Panc1 (cell line): ENCODE data around the gene SSTR1. TPM values are rescaled to one million over a fixed set of nuclear protein-coding genes. Genes with fewer than 3 reads are reported as not detected.

Experiments
- ATAC-seq: fragments of 200-7000 bp; cut with Tn5 transposase; 2 replicates; pipeline ENCODE4 v1.9.1; 2020; ENCODE audit warnings: mild to moderate bottlenecking, moderate library complexity
- BruUV-seq: library from RNA; stranded (reverse); fragments of 400-500 nt; replicated peaks from 2 replicates; lab custom pipeline; 2021; lab: Mats Ljungman, UMichigan
- CTCF ChIA-PET: fragments of 300-600 bp; sonication (Branson Sonifier 250); formaldehyde crosslinking; loops from one replicate; lab custom pipeline; 2022; ENCODE audit warnings: antibody characterized with exemption; lab: Charles Lee
- POLR2A ChIA-PET: fragments of 300-600 bp; sonication (Branson Sonifier 250); formaldehyde crosslinking; loops from one replicate; lab custom pipeline; 2022; ENCODE audit warnings: antibody characterized with exemption; lab: Charles Lee
- DNase-seq: peaks from one replicate; pipeline ENCODE4 v3.0.0-alpha.2; 2010; ENCODE audit warnings: low read depth, low spot score
- H3K27ac ChIP-seq: 2 replicates; pipeline ENCODE4 v1.5.1; 2011; ENCODE audit warnings: mild to moderate bottlenecking, low read length, inconsistent platforms
- H3K27me3 ChIP-seq: fragments of 200-500 bp; sonication (Bioruptor generic); 2 replicates; pipeline ENCODE4 v1.6.0; 2014; ENCODE audit warnings: low read length, inconsistent platforms; ENCODE audit not compliant: control insufficient read depth, insufficient read depth
- H3K36me3 ChIP-seq: fragments of 200-500 bp; sonication (Bioruptor generic); 2 replicates; pipeline ENCODE4 v1.5.1; 2014; ENCODE audit warnings: inconsistent platforms, mild to moderate bottlenecking, low read length, moderate library complexity; ENCODE audit not compliant: control insufficient read depth, insufficient read depth
- H3K4me1 ChIP-seq: 2 replicates; pipeline ENCODE4 v1.5.1; 2011; ENCODE audit warnings: inconsistent platforms, mild to moderate bottlenecking, low read length, moderate library complexity; ENCODE audit not compliant: control insufficient read depth, insufficient read depth
- H3K4me3 ChIP-seq, 2 experiments: 2 replicates each; pipeline ENCODE4 v1.5.1; 2011 to 2012; ENCODE audit warnings: low read depth in 2 of 2, low read length in 2 of 2, mild to moderate bottlenecking in 2 of 2, inconsistent platforms in 1 of 2, moderate library complexity in 1 of 2
- H3K9me3 ChIP-seq: fragments of 200-500 bp; sonication (Bioruptor generic); 2 replicates; pipeline ENCODE4 v1.5.1; 2014; ENCODE audit warnings: low read depth, mild to moderate bottlenecking, inconsistent platforms, low read length, moderate library complexity; ENCODE audit not compliant: control insufficient read depth, insufficient read depth
- CTCF ChIP-seq: fragments of 450-650 bp; IDR thresholded peaks from 2 replicates; pipeline ENCODE4 v1.5.1; 2017; ENCODE audit warnings: mild to moderate bottlenecking
- POLR2AphosphoS5 ChIP-seq: IDR thresholded peaks from 2 replicates; pipeline ENCODE4 v1.6.1; 2012; ENCODE audit warnings: mild to moderate bottlenecking, low read depth, low read length, moderate library complexity
- REST ChIP-seq, 2 experiments: IDR thresholded peaks; 2 replicates each; pipeline ENCODE4 v1.6.1; 2011 to 2012; ENCODE audit warnings: low read depth in 2 of 2, control low read depth in 1 of 2, low read length in 1 of 2, mild to moderate bottlenecking in 1 of 2, moderate library complexity in 1 of 2; ENCODE audit not compliant: insufficient read depth in 1 of 2
- SIN3A ChIP-seq: IDR thresholded peaks from 2 replicates; pipeline ENCODE4 v1.6.1; 2012; ENCODE audit warnings: low read depth, mild to moderate bottlenecking, low read length, moderate library complexity, borderline replicate concordance; ENCODE audit not compliant: insufficient read depth
- TCF7L2 ChIP-seq: IDR thresholded peaks from 2 replicates; pipeline ENCODE4 v1.6.1; 2011; ENCODE audit warnings: mild to moderate bottlenecking, low read depth, low read length, inconsistent platforms
- in situ Hi-C: cut with HindIII; loops from 2 replicates; pipeline ENCODE4 v1.10.0; 2016; ENCODE audit warnings: low sequenced_read_pairs, low pct_unique_long_range_greater_than_20kb
- intact Hi-C: fragments of 100-400 bp; cut with micrococcal nuclease; formaldehyde crosslinking; loops from one replicate; pipeline ENCODE4 v1.10.0; 2022; ENCODE audit not compliant: unreplicated experiment
- total RNA-seq: library from RNA; stranded (reverse); gene quantifications from one replicate; pipeline ENCODE4 v1.2.1, GENCODE V29; 2021; ENCODE audit not compliant: unreplicated experiment

The SSTR1 gene
- total RNA-seq, 1 experiment from 2014 or later = not detected

GRCh38 chr14:38204719-38205115 is 3.0 kb upstream of the SSTR1 start:
- peaks cover 9% of the 10 kb centered on the region; the same call in 1 of the 2 replicates for H3K27me3 ChIP-seq
- no peak for TF ChIP-seq POLR2AphosphoS5
- TF ChIP-seq SIN3A = no peak
- TF ChIP-seq TCF7L2 = no peak
- TF ChIP-seq CTCF = no peak
- TF ChIP-seq REST (IDR thresholded peaks at IDR 0.05; ENCODE audit: insufficient read depth in 1 of 2, low read depth in 2 of 2, low read length in 1 of 2) = no peak
- no peak overlapping the region for H3K4me3 ChIP-seq
- H3K27ac ChIP-seq = no peak overlapping the region
- ATAC-seq = no peak
- DNase-seq = no peak
- intact Hi-C loops = loop anchor here (10.0 kb wide), 1 partner anchor 300 kb away; no protein-coding TSS in a partner anchor
- POLR2A ChIA-PET = no interaction called here
- no peaks in the 10 kb centered on the region for H3K4me1 ChIP-seq
- CTCF ChIA-PET = no interaction called here
- H3K36me3 ChIP-seq = no peaks in the 10 kb centered on the region
- no TSS peak for BruUV-seq
- H3K9me3 ChIP-seq = no peaks in the 10 kb centered on the region
- in situ Hi-C loops = no loop called here

GRCh38 chr14:38205119-38205813 is 2.4 kb upstream of the SSTR1 start:
- Histone ChIP-seq H3K9me3 (no peaks in the 10 kb centered on the region), H3K27ac (no peak overlapping the region), H3K4me1 (no peaks in the 10 kb centered on the region), H3K27me3 (peaks cover 11% of the 10 kb centered on the region; the same call in 1 of the 2 replicates), H3K36me3 (no peaks in the 10 kb centered on the region), H3K4me3 (no peak overlapping the region)
- POLR2A ChIA-PET = no interaction called here
- BruUV-seq = no TSS peak
- DNase-seq = no peak
- CTCF ChIA-PET = no interaction called here
- intact Hi-C loops = loop anchor here (10.0 kb wide), 1 partner anchor 300 kb away; no protein-coding TSS in a partner anchor
- TF ChIP-seq SIN3A (no peak), TCF7L2 (no peak), CTCF (no peak), REST (IDR thresholded peaks at IDR 0.05; ENCODE audit: insufficient read depth in 1 of 2, low read depth in 2 of 2, low read length in 1 of 2) (no peak), POLR2AphosphoS5 (no peak)
- in situ Hi-C loops = no loop called here
- no peak for ATAC-seq
